Measurements from ENCODE around the gene DCDC1. TPM values are rescaled to one million over a fixed set of nuclear protein-coding genes. Genes with fewer than 3 reads are reported as not detected.

The DCDC1 gene
- total and polyA plus RNA-seq, 2 donors: 0.09 to 1.2 TPM

- H3K27ac ChIP-seq (ENCODE audit: low read depth): no peak overlapping the region
- H3K4me3 ChIP-seq (ENCODE audit: low read depth, low read length): no peak overlapping the region
- 67% methylated on average over 6 of the region's 6 CpGs for WGBS
- no peak for DNase-seq (ENCODE audit: extremely low spot score)
- H3K4me1 ChIP-seq (ENCODE audit: insufficient read depth): no peaks in the 10 kb centered on the region
- H3K36me3 ChIP-seq (ENCODE audit: insufficient read depth): no peaks in the 10 kb centered on the region
Measured at GRCh38 chr11:31132531-31133421, 236.8 kb downstream of the DCDC1 start.

- no peaks in the 10 kb centered on the region for H3K36me3 ChIP-seq (ENCODE audit: insufficient read depth)
- H3K4me1 ChIP-seq (ENCODE audit: insufficient read depth): no peaks in the 10 kb centered on the region
- no peak overlapping the region for H3K27ac ChIP-seq (ENCODE audit: low read depth)
- no peak for DNase-seq (ENCODE audit: extremely low spot score)
- H3K4me3 ChIP-seq (ENCODE audit: low read depth, low read length): no peak overlapping the region
- 54% methylated on average over 1 of the region's 1 CpG for WGBS
Measured at GRCh38 chr11:31131760-31132159, 237.8 kb downstream of the DCDC1 start.

- no peaks in the 10 kb centered on the region for H3K36me3 ChIP-seq (ENCODE audit: insufficient read depth)
- no peaks in the 10 kb centered on the region for H3K4me1 ChIP-seq (ENCODE audit: insufficient read depth)
- no peak overlapping the region for H3K27ac ChIP-seq (ENCODE audit: low read depth)
- DNase-seq (ENCODE audit: extremely low spot score): no peak
- H3K4me3 ChIP-seq (ENCODE audit: low read depth, low read length): no peak overlapping the region
- WGBS: 30% methylated on average over 3 of the region's 3 CpGs
Measured at GRCh38 chr11:31127290-31127689, 242.2 kb downstream of the DCDC1 start.

- H3K4me3 ChIP-seq (ENCODE audit: low read depth, low read length): no peak overlapping the region
- no peak overlapping the region for H3K27ac ChIP-seq (ENCODE audit: low read depth)
- H3K36me3 ChIP-seq (ENCODE audit: insufficient read depth): no peaks in the 10 kb centered on the region
- 88% methylated on average over 1 of the region's 1 CpG for WGBS
- no peaks in the 10 kb centered on the region for H3K4me1 ChIP-seq (ENCODE audit: insufficient read depth)
- DNase-seq (ENCODE audit: extremely low spot score): no peak
Measured at GRCh38 chr11:31120428-31120827, 249.1 kb downstream of the DCDC1 start.

DNA sequence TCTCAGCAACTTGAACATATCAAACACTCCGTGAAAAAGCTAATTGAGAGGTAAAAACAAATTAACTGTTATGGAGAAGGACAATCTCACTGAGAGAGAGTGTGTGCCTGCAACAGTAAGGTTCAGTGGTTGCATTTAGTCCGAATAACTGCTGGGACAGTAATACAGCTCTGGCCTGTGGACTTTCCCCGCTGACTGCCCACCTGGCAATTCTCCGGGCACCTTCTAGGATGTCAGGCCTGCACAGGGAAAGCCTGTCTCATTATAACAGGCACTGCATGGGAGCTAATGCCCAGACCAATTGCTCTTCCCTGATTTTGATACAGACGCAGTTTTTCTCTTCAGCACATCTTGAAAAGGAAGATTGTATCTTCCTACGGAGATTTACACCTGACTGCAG lies 251.0 kb downstream of the DCDC1 start:
- Histone ChIP-seq H3K4me1 (ENCODE audit: insufficient read depth) (no peaks in the 10 kb centered on the region), H3K27ac (ENCODE audit: low read depth) (no peak overlapping the region), H3K4me3 (ENCODE audit: low read depth, low read length) (no peak overlapping the region), H3K36me3 (ENCODE audit: insufficient read depth) (no peaks in the 10 kb centered on the region)
- 75% methylated on average over 6 of the region's 6 CpGs for WGBS
- DNase-seq (ENCODE audit: extremely low spot score): no peak

- Histone ChIP-seq H3K4me1 (ENCODE audit: insufficient read depth) (no peaks in the 10 kb centered on the region), H3K36me3 (ENCODE audit: insufficient read depth) (no peaks in the 10 kb centered on the region), H3K4me3 (ENCODE audit: low read depth, low read length) (no peak overlapping the region), H3K27ac (ENCODE audit: low read depth) (no peak overlapping the region)
- DNase-seq (ENCODE audit: extremely low spot score): no peak
- WGBS: 65% methylated on average over 2 of the region's 2 CpGs
Measured at GRCh38 chr11:31117038-31117437, 252.5 kb downstream of the DCDC1 start.

DNA sequence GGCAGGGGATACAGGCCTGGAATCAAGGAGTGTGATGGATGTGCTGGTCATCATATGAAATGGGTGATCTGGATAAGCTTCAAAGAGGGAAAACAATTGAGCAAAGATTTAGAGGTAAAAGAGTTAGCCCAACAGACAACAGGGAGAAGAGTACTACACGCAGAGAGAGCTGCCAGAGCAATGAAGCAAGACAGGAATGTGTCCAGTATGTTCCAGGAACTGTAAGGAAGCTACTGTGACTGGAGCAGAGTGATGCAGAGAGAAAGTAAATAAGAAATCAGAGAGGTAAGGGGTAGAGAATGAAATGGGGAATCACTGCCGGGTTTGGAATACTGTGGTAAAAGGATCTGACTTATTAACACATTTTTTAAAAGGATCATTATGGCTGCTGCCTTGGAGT lies 255.1 kb downstream of the DCDC1 start:
- no peaks in the 10 kb centered on the region for H3K4me1 ChIP-seq (ENCODE audit: insufficient read depth)
- DNase-seq (ENCODE audit: extremely low spot score): no peak
- no peaks in the 10 kb centered on the region for H3K36me3 ChIP-seq (ENCODE audit: insufficient read depth)
- H3K4me3 ChIP-seq (ENCODE audit: low read depth, low read length): no peak overlapping the region
- WGBS: 63% methylated on average over 2 of the region's 2 CpGs
- H3K27ac ChIP-seq (ENCODE audit: low read depth): no peak overlapping the region

DNA sequence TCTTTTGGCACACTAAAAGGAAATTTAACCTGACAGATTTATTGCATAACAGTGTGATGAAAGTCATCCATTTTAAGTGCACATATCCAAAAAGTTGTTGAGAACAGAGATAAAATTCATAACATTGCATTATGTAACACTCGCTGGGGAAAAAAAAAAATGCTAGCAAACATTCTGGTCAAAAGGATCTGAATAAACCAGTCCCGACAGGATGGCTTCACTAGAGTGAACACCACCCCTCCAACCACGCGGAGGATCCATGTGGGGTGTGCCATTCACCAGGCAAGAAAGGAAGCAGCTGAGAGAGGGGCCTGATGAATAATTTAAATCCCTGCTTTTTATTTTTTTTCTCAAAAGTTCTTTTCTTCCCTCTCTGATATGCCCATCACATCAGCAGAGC lies 258.7 kb downstream of the DCDC1 start:
- WGBS: 38% methylated on average over 4 of the region's 4 CpGs
- Histone ChIP-seq H3K27ac (ENCODE audit: low read depth) (no peak overlapping the region), H3K36me3 (ENCODE audit: insufficient read depth) (no peaks in the 10 kb centered on the region), H3K4me1 (ENCODE audit: insufficient read depth) (no peaks in the 10 kb centered on the region), H3K4me3 (ENCODE audit: low read depth, low read length) (no peak overlapping the region)
- DNase-seq (ENCODE audit: extremely low spot score): no peak

DNA sequence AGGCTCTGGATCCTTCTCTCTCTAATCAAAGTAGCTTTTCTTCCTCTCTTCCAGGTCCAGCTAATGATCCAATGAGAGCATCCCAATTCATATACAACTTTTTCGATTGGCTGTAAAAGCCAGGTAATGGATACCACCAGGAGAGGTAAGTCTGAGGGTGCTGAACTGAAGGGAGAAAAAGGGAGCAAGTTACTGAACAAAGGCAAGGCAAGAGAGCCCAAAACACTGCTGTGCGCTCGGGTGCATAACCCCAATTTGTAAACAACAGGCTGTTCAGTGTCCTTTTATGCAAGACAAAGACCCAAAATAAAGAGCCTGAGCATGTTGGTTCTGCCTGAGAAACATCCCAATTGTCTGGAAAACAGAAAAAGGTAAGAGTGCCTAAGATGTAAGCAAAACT lies 260.1 kb downstream of the DCDC1 start:
- H3K36me3 ChIP-seq (ENCODE audit: insufficient read depth): no peaks in the 10 kb centered on the region
- H3K4me3 ChIP-seq (ENCODE audit: low read depth, low read length): no peak overlapping the region
- no peak for DNase-seq (ENCODE audit: extremely low spot score)
- WGBS: 76% methylated on average over 3 of the region's 3 CpGs
- no peak overlapping the region for H3K27ac ChIP-seq (ENCODE audit: low read depth)
- no peaks in the 10 kb centered on the region for H3K4me1 ChIP-seq (ENCODE audit: insufficient read depth)

DNA sequence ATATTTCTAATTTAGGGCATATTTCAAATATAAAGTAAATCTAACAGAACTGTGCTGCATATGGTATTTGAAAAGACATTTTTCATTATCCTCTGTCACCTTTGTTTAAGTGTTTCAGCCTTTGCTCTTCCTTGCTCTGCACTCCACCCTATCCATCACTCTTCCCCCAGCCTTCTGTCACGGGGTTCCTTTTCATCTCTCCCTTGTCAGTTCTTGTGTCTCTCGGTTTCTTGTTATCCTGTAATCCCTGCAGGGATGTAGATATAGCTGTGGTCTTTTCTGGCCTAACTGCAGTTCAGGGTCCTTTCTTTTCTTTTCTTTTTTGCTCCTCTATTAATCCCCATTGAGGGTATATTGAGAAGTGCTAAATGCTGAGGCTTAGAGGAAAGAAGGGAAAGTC lies 261.9 kb downstream of the DCDC1 start:
- H3K4me1 ChIP-seq (ENCODE audit: insufficient read depth): no peaks in the 10 kb centered on the region
- H3K36me3 ChIP-seq (ENCODE audit: insufficient read depth): no peaks in the 10 kb centered on the region
- H3K27ac ChIP-seq (ENCODE audit: low read depth): no peak overlapping the region
- DNase-seq (ENCODE audit: extremely low spot score): no peak
- WGBS: 42% methylated on average over 2 of the region's 2 CpGs
- no peak overlapping the region for H3K4me3 ChIP-seq (ENCODE audit: low read depth, low read length)

GRCh38 chr11:31106968-31107576 lies 262.5 kb downstream of the DCDC1 start:
- H3K36me3 ChIP-seq (ENCODE audit: insufficient read depth): no peaks in the 10 kb centered on the region
- no peak overlapping the region for H3K27ac ChIP-seq (ENCODE audit: low read depth)
- WGBS: 13% methylated on average over 5 of the region's 5 CpGs
- no peak overlapping the region for H3K4me3 ChIP-seq (ENCODE audit: low read depth, low read length)
- DNase-seq (ENCODE audit: extremely low spot score): no peak
- H3K4me1 ChIP-seq (ENCODE audit: insufficient read depth): no peaks in the 10 kb centered on the region

DNA sequence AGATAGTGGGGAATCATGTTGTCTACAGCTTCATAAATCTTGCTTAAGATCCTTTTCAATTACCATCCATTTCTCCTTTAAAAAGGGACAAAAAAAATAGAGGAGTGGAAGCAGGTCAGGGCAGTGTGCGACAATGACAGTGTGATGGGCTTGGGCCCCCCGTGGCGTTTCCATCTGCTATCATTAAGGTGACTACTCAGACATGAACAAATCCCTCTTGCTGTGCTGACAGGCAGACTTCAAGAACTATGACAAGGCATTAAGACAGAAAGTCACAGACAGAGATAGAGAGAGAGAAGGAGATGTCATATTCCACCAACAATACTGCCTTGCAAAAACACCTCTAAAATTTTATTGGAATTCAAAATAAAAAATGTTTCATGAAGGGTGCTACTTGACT lies 263.2 kb downstream of the DCDC1 start:
- 22% methylated on average over 3 of the region's 3 CpGs for WGBS
- Histone ChIP-seq H3K36me3 (ENCODE audit: insufficient read depth) (no peaks in the 10 kb centered on the region), H3K4me3 (ENCODE audit: low read depth, low read length) (no peak overlapping the region), H3K4me1 (ENCODE audit: insufficient read depth) (no peaks in the 10 kb centered on the region), H3K27ac (ENCODE audit: low read depth) (no peak overlapping the region)
- no peak for DNase-seq (ENCODE audit: extremely low spot score)

DNA sequence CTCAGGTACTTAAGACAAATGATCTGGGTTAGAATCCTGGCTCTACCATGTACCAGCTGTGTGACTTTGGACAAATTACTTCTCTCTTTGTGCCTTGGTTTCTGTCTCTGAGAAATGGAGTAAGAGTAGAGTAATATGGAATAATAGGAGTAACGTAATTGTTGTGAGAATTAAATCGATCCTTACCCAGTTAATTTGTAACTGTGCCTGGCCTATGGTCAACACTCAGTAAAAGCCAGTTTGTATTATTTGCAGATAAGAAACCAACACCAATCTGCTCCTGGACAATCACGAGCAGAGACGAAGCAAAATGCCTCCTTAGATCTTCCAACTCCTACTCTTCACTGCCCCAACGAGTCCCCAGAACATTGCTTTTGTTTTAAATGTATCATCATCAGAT lies 266.7 kb downstream of the DCDC1 start:
- 72% methylated on average over 5 of the region's 5 CpGs for WGBS
- H3K4me3 ChIP-seq (ENCODE audit: low read depth, low read length): no peak overlapping the region

DNA sequence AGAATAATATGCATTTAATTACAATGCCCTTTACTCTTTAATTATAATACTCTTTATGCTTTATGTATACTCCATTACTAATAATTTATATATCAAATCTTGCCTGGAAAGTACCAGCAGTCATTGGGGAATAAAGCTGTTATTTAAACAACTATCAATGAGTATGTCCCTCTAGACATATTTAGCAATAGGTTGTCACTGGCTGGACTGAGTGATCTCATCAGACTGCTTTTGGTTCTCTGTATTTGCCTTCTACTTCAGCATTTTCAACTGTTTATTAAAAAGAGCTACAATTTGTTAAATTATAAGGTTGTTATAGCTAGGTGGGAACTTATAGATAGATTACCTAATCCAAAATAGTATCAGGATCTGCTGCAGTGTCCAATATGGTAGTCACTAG lies 267.2 kb downstream of the DCDC1 start:
- DNase-seq (ENCODE audit: extremely low spot score): no peak
- no peaks in the 10 kb centered on the region for H3K4me1 ChIP-seq (ENCODE audit: insufficient read depth)

More for the DNA sequence above, 266.7 kb downstream of the DCDC1 start:
- Histone ChIP-seq H3K36me3 (ENCODE audit: insufficient read depth) (no peaks in the 10 kb centered on the region), H3K4me1 (ENCODE audit: insufficient read depth) (no peaks in the 10 kb centered on the region), H3K27ac (ENCODE audit: low read depth) (no peak overlapping the region)
- no peak for DNase-seq (ENCODE audit: extremely low spot score)

More for the DNA sequence above, 267.2 kb downstream of the DCDC1 start:
- Histone ChIP-seq H3K27ac (ENCODE audit: low read depth) (no peak overlapping the region), H3K4me3 (ENCODE audit: low read depth, low read length) (no peak overlapping the region), H3K36me3 (ENCODE audit: insufficient read depth) (no peaks in the 10 kb centered on the region)
